ENCODE data around the gene LRPAP1.

DNA sequence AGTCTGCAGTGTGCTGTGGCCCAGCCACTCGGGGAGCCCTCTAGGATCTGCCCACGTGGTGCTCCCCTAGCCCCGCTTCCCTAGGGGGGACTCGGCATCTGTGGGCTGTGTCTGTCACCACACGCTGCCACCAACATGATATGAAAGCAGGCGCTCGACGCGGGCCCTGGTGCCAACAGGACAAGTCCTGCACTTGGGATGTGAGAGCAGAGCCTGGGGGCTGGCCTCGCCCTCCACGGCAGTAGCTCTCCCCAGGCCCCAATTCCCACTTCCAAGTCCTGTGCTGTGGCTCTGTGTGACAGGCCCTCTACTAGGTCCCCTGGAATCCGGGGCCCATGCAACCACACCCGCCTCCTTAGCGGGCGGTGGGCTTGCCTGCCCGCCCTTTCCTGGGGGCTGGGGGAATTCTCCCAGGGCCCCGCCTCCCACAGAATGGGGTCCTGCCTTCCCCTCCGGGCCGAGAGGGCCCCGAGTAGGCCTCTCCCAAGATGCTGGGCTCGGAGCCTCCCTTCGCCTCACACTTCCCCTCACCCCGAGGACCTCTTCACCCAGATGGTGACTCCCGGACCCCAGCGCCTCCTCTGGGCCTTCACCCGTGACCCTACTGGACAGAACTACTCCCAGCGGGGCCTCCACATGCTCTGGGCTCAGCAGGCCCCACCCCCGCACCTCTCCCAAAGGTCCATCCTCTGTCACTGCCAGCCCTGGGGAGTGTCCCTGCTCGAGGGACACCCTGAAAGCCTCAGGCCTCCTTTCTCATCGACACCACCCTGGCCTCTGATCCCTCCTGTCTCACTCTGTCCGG is 11.2 kb downstream of the LRPAP1 start:
- no peak for TF ChIP-seq YY1 (IDR thresholded peaks at IDR 0.05; ENCODE audit: low read depth, low read length)
- no peak for TF ChIP-seq CBX5 (IDR thresholded peaks at IDR 0.05; ENCODE audit: low read depth)
- TF ChIP-seq, protein P1, sequence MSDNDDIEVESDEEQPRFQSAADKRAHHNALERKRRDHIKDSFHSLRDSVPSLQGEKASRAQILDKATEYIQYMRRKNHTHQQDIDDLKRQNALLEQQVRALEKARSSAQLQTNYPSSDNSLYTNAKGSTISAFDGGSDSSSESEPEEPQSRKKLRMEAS (IDR thresholded peaks at IDR 0.05; ENCODE audit: low read depth, low read length): no peak
- TF ChIP-seq EZH2 (IDR thresholded peaks at IDR 0.05; ENCODE audit: borderline replicate concordance, control insufficient read depth, low read depth, low read length): no peak
- no peak for TF ChIP-seq POLR2A (IDR thresholded peaks at IDR 0.05; ENCODE audit: low read depth, low read length)
- TF ChIP-seq, protein P2, sequence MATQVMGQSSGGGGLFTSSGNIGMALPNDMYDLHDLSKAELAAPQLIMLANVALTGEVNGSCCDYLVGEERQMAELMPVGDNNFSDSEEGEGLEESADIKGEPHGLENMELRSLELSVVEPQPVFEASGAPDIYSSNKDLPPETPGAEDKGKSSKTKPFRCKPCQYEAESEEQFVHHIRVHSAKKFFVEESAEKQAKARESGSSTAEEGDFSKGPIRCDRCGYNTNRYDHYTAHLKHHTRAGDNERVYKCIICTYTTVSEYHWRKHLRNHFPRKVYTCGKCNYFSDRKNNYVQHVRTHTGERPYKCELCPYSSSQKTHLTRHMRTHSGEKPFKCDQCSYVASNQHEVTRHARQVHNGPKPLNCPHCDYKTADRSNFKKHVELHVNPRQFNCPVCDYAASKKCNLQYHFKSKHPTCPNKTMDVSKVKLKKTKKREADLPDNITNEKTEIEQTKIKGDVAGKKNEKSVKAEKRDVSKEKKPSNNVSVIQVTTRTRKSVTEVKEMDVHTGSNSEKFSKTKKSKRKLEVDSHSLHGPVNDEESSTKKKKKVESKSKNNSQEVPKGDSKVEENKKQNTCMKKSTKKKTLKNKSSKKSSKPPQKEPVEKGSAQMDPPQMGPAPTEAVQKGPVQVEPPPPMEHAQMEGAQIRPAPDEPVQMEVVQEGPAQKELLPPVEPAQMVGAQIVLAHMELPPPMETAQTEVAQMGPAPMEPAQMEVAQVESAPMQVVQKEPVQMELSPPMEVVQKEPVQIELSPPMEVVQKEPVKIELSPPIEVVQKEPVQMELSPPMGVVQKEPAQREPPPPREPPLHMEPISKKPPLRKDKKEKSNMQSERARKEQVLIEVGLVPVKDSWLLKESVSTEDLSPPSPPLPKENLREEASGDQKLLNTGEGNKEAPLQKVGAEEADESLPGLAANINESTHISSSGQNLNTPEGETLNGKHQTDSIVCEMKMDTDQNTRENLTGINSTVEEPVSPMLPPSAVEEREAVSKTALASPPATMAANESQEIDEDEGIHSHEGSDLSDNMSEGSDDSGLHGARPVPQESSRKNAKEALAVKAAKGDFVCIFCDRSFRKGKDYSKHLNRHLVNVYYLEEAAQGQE (IDR thresholded peaks at IDR 0.05; ENCODE audit: low read depth, low read length): no peak
- TF ChIP-seq TAF1 (IDR thresholded peaks at IDR 0.05; ENCODE audit: borderline replicate concordance, low read depth, low read length): no peak
- TF ChIP-seq, protein P3, sequence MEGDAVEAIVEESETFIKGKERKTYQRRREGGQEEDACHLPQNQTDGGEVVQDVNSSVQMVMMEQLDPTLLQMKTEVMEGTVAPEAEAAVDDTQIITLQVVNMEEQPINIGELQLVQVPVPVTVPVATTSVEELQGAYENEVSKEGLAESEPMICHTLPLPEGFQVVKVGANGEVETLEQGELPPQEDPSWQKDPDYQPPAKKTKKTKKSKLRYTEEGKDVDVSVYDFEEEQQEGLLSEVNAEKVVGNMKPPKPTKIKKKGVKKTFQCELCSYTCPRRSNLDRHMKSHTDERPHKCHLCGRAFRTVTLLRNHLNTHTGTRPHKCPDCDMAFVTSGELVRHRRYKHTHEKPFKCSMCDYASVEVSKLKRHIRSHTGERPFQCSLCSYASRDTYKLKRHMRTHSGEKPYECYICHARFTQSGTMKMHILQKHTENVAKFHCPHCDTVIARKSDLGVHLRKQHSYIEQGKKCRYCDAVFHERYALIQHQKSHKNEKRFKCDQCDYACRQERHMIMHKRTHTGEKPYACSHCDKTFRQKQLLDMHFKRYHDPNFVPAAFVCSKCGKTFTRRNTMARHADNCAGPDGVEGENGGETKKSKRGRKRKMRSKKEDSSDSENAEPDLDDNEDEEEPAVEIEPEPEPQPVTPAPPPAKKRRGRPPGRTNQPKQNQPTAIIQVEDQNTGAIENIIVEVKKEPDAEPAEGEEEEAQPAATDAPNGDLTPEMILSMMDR (IDR thresholded peaks at IDR 0.05 in 2 of 3, conservative IDR thresholded peaks at IDR 0.05 in 1 of 3; ENCODE audit: control insufficient read depth in 2 of 3, extremely low read depth in 1 of 3, insufficient read depth in 1 of 3, low read depth in 3 of 3, low read length in 3 of 3): no peak
- TF ChIP-seq LARP7 (IDR thresholded peaks at IDR 0.05): no peak
- TF ChIP-seq NFYB (IDR thresholded peaks at IDR 0.05; ENCODE audit: insufficient read depth, low read depth, low read length): no peak
- TF ChIP-seq, protein P4, sequence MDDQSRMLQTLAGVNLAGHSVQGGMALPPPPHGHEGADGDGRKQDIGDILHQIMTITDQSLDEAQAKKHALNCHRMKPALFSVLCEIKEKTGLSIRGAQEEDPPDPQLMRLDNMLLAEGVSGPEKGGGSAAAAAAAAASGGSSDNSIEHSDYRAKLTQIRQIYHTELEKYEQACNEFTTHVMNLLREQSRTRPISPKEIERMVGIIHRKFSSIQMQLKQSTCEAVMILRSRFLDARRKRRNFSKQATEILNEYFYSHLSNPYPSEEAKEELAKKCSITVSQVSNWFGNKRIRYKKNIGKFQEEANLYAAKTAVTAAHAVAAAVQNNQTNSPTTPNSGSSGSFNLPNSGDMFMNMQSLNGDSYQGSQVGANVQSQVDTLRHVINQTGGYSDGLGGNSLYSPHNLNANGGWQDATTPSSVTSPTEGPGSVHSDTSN (IDR thresholded peaks at IDR 0.05; ENCODE audit: insufficient replicate concordance, low read depth, low read length): no peak
- TF ChIP-seq SP1 (IDR thresholded peaks at IDR 0.05; ENCODE audit: low read depth, low read length): no peak

Data from GM12878 (cell line).